ENCODE data around the gene OTOP1.
"Not testable (repeated sequence)": the region's sequence is repeated elsewhere in the genome, so short reads cannot be mapped to it uniquely, and the experiment has no call there.

Gene OTOP1

DNA sequence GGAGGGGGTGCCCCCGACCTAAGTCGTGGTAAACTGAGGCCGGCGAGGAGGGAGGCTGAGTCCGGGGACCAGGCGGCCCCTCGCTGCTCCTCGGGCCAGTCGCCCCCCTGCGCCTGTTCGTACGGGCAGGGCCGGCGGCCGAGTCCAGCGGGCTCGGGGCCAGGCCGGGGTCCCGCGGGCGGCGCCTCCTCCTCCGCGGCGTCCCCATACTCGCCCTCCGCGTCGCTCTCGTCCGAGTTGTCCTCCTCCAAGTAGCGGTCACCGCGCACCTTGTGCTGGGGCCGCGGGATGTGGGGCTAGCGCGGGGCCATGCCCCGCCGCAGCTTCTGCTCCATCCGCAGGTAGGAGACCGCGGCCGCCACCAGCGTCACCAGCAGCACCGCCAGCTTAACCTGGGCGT is 83.4 kb downstream of the OTOP1 start:
- ATAC-seq, H3K27ac Mint-ChIP-seq, H3K4me3 Mint-ChIP-seq, H3K36me3 Mint-ChIP-seq, H3K9me3 Mint-ChIP-seq: not testable (repeated sequence)
- H3K4me1 Mint-ChIP-seq: peaks cover 29% of the 10 kb centered on the region
- peaks cover 66% of the 10 kb centered on the region for H3K27me3 Mint-ChIP-seq

DNA sequence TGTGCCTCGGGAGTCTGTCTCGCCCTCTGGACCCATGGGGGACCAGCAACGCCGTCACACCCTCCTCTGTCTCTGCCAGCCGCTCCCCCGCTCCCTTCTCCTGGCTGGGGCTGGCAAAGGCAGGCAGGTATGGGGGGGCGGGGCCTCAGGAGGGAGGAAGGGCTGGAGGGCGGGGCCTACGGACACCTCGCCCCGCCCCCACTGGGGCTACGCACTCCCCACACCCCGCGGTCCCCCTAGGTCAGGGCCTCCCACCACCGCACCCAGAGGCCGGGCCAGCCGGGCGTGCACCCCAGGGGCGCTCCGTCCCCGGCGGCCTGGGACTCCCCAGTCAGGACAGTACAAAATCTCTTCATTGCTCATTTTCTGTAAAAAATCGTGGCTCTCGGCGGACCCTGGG is 84.0 kb downstream of the OTOP1 start:
- peaks cover 66% of the 10 kb centered on the region for H3K27me3 Mint-ChIP-seq
- ATAC-seq, H3K27ac Mint-ChIP-seq, H3K9me3 Mint-ChIP-seq, H3K36me3 Mint-ChIP-seq: not testable (repeated sequence)
- H3K4me3 Mint-ChIP-seq: peak overlapping the region; percentile 34
- H3K4me1 Mint-ChIP-seq: peaks cover 29% of the 10 kb centered on the region

DNA sequence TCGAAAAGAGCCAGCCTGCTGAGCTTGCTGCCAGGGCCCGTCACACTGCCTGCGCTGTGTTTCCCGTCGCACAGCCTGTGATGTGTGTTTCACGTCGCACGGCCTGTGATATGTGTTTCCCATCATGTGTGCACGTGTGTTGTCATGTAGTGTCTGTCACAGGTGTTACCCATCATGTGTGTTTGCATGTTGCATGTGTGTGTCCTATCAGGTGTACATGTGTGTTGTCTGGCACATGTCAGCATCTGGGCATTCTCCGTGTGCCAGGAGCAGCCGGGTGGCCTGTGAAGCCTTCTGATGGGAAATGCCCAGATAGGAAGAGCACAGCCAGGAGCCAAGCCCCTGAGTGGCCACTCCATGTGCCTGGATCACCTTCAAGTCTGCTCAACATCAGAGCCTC is 85.5 kb downstream of the OTOP1 start:
- H3K36me3 Mint-ChIP-seq, ATAC-seq, H3K4me3 Mint-ChIP-seq, H3K9me3 Mint-ChIP-seq, H3K27ac Mint-ChIP-seq: not testable (repeated sequence)
- Mint-ChIP-seq H3K27me3 (peaks cover 56% of the 10 kb centered on the region), H3K4me1 (peaks cover 18% of the 10 kb centered on the region)
